ENCODE results near the gene C6orf89. TPM values are rescaled to one million over a fixed set of nuclear protein-coding genes. Genes with fewer than 3 reads are reported as not detected.

C6orf89 gene
- total and polyA plus RNA-seq, 2 of the 8 experiments (the other 6 are each of a cell fraction or from before 2014, with no cell fraction given), result 4.6 to 12.3 TPM

DNA sequence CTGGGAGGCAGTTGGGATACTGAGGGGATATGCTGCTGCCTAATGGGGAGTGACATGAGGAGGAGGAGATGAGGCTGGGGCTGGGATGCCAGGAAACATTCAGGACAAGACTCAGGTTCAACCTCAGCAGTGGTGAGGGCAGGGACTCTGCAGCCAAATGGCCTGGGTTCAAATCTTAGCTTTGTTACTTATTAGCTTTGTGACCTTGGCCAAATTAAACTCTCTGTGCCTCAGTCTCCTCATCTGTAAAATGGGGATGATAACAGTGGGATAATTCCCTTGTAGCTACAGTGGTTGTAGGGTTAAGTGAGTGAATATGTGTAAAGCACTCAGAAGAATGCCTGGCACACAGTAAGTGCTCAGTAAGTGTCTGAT is 70.7 kb downstream of the C6orf89 start:
- no peak overlapping the region for H2BK5ac ChIP-seq (ENCODE audit: low read depth, low read length)
- no peak overlapping the region for H3K9ac ChIP-seq (replicated peaks in 1 of 4; ENCODE audit: extremely low read depth in 1 of 4, low read depth in 3 of 4, low read length in 3 of 4)
- H3K14ac ChIP-seq (ENCODE audit: insufficient read length), result no peak overlapping the region
- no peak for FAIRE-seq
- no peaks in the 10 kb centered on the region for H4K20me1 ChIP-seq (replicated peaks in 1 of 2; ENCODE audit: control insufficient read depth in 1 of 2, insufficient read depth in 2 of 2, low read length in 2 of 2)
- TF ChIP-seq PHF8 (conservative IDR thresholded peaks at IDR 0.05; ENCODE audit: low read depth, low read length) (no peak), NANOG (IDR thresholded peaks at IDR 0.05; ENCODE audit: insufficient read depth, low read depth, low read length, poor library complexity, severe bottlenecking) (no peak), CEBPB (IDR thresholded peaks at IDR 0.05; ENCODE audit: low read depth, low read length) (no peak), RNF2 (IDR thresholded peaks at IDR 0.05; ENCODE audit: borderline replicate concordance, low read depth, low read length, missing control alignments, poor library complexity, severe bottlenecking) (no peak), SIX5 (IDR thresholded peaks at IDR 0.05; ENCODE audit: low read depth, low read length) (no peak), BCL11A (IDR thresholded peaks at IDR 0.05; ENCODE audit: low read depth in 2 of 2, low read length in 2 of 2) (no peak)
- no peaks in the 10 kb centered on the region for H3K9me3 ChIP-seq (ENCODE audit: insufficient read depth in 2 of 2, low read depth in 1 of 2, low read length in 1 of 2)
- no peak overlapping the region for H2BK20ac ChIP-seq (ENCODE audit: low read length)
- POLR2A ChIA-PET (ENCODE audit: partially characterized antibody), result interaction anchor here (1.2 to 1.4 kb wide), 2 partner anchors 10 to 13 kb away, joined by 3 to 5 read pairs; no protein-coding TSS in a partner anchor
- H3K23me2 ChIP-seq (ENCODE audit: low read depth, low read length), result no peaks in the 10 kb centered on the region
- no peak for DNase-seq (ENCODE audit: low read depth in 1 of 2, low spot score in 2 of 2)
- H3K36me3 ChIP-seq (ENCODE audit: control insufficient read depth in 2 of 4, insufficient read depth in 4 of 4, low read length in 3 of 4), result no peaks in the 10 kb centered on the region
- H2BK12ac ChIP-seq (ENCODE audit: low read depth, low read length), result no peak overlapping the region
- H3K79me2 ChIP-seq (ENCODE audit: control insufficient read depth in 1 of 2, insufficient read depth in 2 of 2, low read length in 2 of 2), result no peaks in the 10 kb centered on the region
- no peaks in the 10 kb centered on the region; a peak in 1 of 7 replicates for H3K4me1 ChIP-seq (replicated peaks in 1 of 4; ENCODE audit: control insufficient read depth in 3 of 4, insufficient read depth in 4 of 4, low read length in 3 of 4)
- H2BK120ac ChIP-seq (replicated peaks; ENCODE audit: low read depth, low read length), result no peak overlapping the region
- H2BK15ac ChIP-seq (ENCODE audit: low read length), result no peak overlapping the region
- no peak overlapping the region for H3K4me3 ChIP-seq (ENCODE audit: extremely low read depth in 1 of 4, insufficient read depth in 2 of 4, low read depth in 3 of 4, low read length in 4 of 4)
- H3K27me3 ChIP-seq (replicated peaks in 1 of 4; ENCODE audit: control insufficient read depth in 3 of 4, extremely low read depth in 1 of 4, insufficient read depth in 3 of 4, low read length in 3 of 4), result no peaks in the 10 kb centered on the region
- H3K27ac ChIP-seq (ENCODE audit: low read depth, low read length), result no peak overlapping the region
- no peak overlapping the region for H3K56ac ChIP-seq (replicated peaks; ENCODE audit: insufficient read length, low read depth, low read length)
- CTCF ChIA-PET (ENCODE audit: partially characterized antibody), result interaction anchor here (0.6 to 5.4 kb wide), 12 partner anchors 20 to 358 kb away, joined by 3 to 41 read pairs (median 5); no protein-coding TSS in a partner anchor
- no peak overlapping the region for H2AK5ac ChIP-seq (ENCODE audit: low read depth, low read length)
- no peak overlapping the region for H4K8ac ChIP-seq (ENCODE audit: extremely low read depth, insufficient read depth, low read length)
- no peak overlapping the region for H4K91ac ChIP-seq (replicated peaks; ENCODE audit: insufficient read length, low read length)
- H3K18ac ChIP-seq (ENCODE audit: extremely low read depth, low read length), result no peak overlapping the region
- H3K23ac ChIP-seq (ENCODE audit: insufficient read length), result no peak overlapping the region
- no peak overlapping the region for H3K4ac ChIP-seq (replicated peaks; ENCODE audit: insufficient read length, low read depth, low read length)
- no peak overlapping the region for H3K4me2 ChIP-seq (ENCODE audit: insufficient read depth in 1 of 2, low read depth in 2 of 2, low read length in 2 of 2)
- H3K79me1 ChIP-seq (ENCODE audit: low read depth, low read length), result no peaks in the 10 kb centered on the region
- H2AFZ ChIP-seq (ENCODE audit: low read length), result no peak overlapping the region
- no peak overlapping the region for H4K5ac ChIP-seq (ENCODE audit: insufficient read length, low read depth, low read length)
